Endothelial cell of umbilical vein (primary cell): ENCODE results near the gene TMEM181.

Experiments used
- EZH2 ChIP-seq: IDR thresholded peaks from 2 replicates; pipeline ENCODE4 v1.6.1; 2012; ENCODE audit warnings: borderline replicate concordance, low read depth, mild to moderate bottlenecking, moderate library complexity, low read length, inconsistent platforms; ENCODE audit not compliant: severe bottlenecking
- FOS ChIP-seq: IDR thresholded peaks from 2 replicates; pipeline ENCODE4 v1.6.1; 2011; ENCODE audit warnings: mild to moderate bottlenecking, low read length, moderate library complexity, borderline replicate concordance; ENCODE audit not compliant: insufficient read depth
- GATA2 ChIP-seq: IDR thresholded peaks from 2 replicates; pipeline ENCODE4 v1.7.0; 2011; ENCODE audit warnings: low read depth, mild to moderate bottlenecking, moderate library complexity, mixed read lengths, low read length; ENCODE audit not compliant: insufficient read length, insufficient read depth
- JUN ChIP-seq: IDR thresholded peaks from 2 replicates; pipeline ENCODE4 v1.6.1; 2011; ENCODE audit warnings: borderline replicate concordance, low read depth; ENCODE audit not compliant: insufficient read length, insufficient read depth
- POLR2A ChIP-seq: IDR thresholded peaks from 2 replicates; pipeline ENCODE4 v1.6.1; 2012; ENCODE audit warnings: low read depth, mild to moderate bottlenecking, control low read depth, low read length
- POLR2AphosphoS5 ChIP-seq: IDR thresholded peaks from 2 replicates; pipeline ENCODE4 v1.6.1; 2012; ENCODE audit warnings: low read depth, mild to moderate bottlenecking, control low read depth, low read length, moderate library complexity; ENCODE audit not compliant: insufficient read depth
- TF ChIP-seq, protein P1 (sequence below), 2 donors: IDR thresholded peaks; 1 replicate in 1 of 2; 2 replicates in 1 of 2; pipeline ENCODE4 v1.5.1; 2011; ENCODE audit warnings: low read length in 2 of 2, mild to moderate bottlenecking in 2 of 2, moderate library complexity in 2 of 2, control low read depth in 1 of 2, inconsistent platforms in 1 of 2, low read depth in 1 of 2; ENCODE audit not compliant: insufficient read depth in 1 of 2; ENCODE audit errors: extremely low read depth in 1 of 2

DNA sequence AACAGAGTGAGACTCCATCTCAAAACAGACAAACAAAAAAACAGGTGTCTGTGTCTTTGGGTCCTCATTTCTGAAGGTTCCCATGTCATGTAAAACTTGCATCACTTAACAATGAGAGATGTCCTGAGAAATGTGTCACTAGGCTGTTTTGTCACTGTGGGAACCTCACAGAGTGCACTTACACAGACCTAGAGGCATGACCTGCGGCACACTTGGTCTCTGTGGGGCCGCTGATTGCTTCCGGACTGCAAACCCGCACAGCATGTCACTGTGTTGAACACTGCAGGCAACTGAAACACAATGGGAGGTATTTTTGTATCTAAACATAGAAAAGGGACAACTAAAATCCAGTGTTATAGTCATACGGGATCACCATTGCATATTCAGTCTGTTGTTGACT lies 42.3 kb upstream of the TMEM181 start:
- TF ChIP-seq GATA2 (no peak), POLR2A (no peak), EZH2 (no peak), JUN (no peak), POLR2AphosphoS5 (no peak), FOS (no peak)
- TF ChIP-seq, protein P1, sequence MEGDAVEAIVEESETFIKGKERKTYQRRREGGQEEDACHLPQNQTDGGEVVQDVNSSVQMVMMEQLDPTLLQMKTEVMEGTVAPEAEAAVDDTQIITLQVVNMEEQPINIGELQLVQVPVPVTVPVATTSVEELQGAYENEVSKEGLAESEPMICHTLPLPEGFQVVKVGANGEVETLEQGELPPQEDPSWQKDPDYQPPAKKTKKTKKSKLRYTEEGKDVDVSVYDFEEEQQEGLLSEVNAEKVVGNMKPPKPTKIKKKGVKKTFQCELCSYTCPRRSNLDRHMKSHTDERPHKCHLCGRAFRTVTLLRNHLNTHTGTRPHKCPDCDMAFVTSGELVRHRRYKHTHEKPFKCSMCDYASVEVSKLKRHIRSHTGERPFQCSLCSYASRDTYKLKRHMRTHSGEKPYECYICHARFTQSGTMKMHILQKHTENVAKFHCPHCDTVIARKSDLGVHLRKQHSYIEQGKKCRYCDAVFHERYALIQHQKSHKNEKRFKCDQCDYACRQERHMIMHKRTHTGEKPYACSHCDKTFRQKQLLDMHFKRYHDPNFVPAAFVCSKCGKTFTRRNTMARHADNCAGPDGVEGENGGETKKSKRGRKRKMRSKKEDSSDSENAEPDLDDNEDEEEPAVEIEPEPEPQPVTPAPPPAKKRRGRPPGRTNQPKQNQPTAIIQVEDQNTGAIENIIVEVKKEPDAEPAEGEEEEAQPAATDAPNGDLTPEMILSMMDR (IDR thresholded peaks at IDR 0.05; ENCODE audit: extremely low read depth in 1 of 2, insufficient read depth in 1 of 2, low read depth in 1 of 2, low read length in 2 of 2) = no peak
